AG08396 (cell line): ENCODE data around the gene BCAM.
A peak's percentile ranks its signal among the peaks of the same experiment; 100 is the strongest.
"Not testable (repeated sequence)": the region's sequence is repeated elsewhere in the genome, so short reads cannot be mapped to it uniquely, and the experiment has no call there.

Experiments
- DNase-seq: peaks from one replicate; pipeline ENCODE4 v3.0.0; 2012; ENCODE audit warnings: low spot score, mixed read lengths

BCAM gene

GRCh38 chr19:44848812-44849447 is 40.0 kb downstream of the BCAM start:
- DNase-seq = no peak

DNA sequence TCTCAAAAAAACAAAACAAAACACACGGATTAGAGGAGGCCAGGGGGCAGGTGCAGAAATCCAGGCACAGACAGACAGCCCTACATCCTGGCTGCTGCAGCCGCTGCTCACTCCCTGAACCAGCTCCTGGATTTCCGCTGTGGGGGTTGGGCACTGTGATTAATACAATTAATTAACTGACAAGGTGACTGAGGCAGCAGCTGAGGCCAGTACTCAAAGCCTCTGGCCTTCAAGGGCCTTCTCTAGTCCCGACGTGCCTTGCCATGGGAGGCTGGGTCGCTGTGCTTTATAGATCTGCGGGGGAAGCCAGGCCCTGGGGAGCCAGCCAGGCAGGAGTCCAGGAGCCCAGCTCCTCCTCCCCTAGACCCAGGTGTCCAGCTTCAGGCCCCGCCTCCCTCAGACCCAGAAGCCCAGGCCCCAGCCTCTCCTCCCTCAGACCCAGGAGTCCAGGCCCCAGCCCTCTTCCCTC is 41.8 kb downstream of the BCAM start:
- no peak for DNase-seq

GRCh38 chr19:44851427-44851826 is 42.5 kb downstream of the BCAM start:
- no peak for DNase-seq

DNA sequence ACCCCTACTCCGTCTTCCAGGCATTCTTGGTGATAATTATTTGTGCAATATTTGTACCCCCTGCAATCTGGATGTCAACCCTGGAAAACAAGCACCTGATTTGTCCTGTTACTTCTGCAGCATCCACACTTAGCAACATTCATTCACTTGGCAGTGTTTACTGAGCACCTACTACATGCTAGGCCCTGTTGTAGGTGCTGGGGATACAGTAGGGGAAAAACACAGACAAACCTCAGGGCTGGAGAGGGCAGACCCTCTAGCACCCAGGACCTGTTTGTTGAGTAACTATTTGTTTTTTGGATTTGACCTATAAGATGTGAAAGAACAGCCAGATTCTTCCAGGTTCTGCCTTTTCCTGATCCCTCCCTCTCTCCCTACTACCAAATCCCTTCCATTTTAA is 46.7 kb downstream of the BCAM start:
- DNase-seq = no peak

DNA sequence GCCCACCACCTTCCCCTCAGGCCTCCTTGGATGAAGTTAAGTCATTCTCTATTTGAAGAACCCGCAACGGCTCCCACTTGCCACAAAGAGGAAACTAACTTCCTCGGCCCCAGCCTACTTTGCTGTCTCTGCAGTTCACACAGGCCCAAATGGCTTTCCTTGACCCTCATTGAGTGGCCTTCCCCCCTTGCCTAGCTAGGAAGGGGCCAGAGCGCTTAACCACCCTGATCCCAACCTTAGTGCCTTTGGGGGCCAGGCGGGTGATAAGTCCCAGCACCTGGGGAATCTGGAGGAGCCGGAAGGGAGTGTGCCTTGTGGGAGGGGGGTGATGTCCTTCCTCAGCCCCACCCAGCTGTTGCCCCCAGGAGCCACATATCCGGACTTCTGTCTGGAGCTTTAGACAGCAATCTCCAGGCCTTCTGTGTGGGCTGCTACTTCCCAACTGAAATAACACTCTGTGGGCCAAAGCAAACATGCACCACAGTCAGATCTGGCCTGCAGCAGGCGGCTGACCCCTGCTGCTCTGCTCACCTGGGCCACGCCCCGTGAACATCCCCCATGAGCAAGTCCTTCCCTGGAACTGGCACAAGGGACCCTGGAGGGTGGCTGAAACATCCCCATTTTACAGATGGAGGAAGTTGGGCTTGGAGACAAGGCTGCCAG is 47.6 kb downstream of the BCAM start:
- DNase-seq = no peak

GRCh38 chr19:44857837-44858236 is 48.9 kb downstream of the BCAM start:
- no peak for DNase-seq

DNA sequence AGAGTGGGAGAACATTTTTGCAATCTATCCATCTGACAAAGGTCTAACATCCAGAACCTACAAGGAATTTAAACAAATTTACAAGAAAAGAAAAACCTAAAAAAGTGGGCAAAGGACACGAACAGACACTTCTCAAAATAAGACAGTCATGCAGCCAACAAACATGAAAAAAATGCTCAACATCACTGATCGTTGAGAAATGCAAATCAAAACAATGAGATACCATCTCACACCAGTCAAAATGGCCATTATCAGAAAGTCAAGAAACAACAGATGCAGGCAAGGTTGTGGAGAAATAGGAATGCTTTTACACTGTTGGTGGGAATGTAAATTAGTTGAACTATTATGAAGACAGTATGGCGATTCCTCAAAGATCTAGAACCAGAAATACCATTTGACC is 52.7 kb downstream of the BCAM start:
- DNase-seq = not testable (repeated sequence)

DNA sequence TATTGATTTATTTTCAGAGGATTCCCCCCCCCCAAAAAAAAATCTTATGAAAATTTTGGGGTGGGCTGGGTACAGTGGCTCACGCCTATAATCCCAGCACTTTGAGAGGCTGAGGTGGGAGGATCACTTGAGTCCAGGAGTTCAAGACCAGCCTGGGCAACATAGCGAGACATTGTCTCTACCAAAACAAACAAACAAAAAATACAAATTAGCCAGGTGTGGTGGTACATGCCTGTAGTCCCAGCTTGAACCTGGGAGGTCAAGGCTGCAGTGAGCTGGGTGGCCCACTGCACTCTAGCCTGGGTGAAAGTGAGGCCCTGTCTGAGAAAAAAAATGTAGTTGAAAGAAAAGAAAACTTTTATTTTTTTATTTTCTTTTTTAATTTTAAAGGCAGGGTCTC is 55.1 kb downstream of the BCAM start:
- no peak for DNase-seq

DNA sequence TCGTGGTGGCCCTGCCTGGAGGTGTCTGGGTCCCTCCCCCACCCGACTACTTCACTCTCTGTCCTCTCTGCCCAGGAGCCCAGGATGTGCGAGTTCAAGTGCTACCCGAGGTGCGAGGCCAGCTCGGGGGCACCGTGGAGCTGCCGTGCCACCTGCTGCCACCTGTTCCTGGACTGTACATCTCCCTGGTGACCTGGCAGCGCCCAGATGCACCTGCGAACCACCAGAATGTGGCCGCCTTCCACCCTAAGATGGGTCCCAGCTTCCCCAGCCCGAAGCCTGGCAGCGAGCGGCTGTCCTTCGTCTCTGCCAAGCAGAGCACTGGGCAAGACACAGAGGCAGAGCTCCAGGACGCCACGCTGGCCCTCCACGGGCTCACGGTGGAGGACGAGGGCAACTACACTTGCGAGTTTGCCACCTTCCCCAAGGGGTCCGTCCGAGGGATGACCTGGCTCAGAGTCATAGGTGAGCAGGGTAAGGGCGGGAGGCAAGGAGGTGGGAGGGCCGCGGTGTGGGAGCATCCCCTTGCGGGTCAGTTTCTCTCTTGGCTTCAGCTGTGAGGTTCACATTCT is 56.4 kb downstream of the BCAM start:
- DNase-seq = no peak

GRCh38 chr19:44866664-44867063 is 57.8 kb downstream of the BCAM start:
- DNase-seq = no peak

GRCh38 chr19:44867578-44867977 is 58.7 kb downstream of the BCAM start:
- DNase-seq = no peak

DNA sequence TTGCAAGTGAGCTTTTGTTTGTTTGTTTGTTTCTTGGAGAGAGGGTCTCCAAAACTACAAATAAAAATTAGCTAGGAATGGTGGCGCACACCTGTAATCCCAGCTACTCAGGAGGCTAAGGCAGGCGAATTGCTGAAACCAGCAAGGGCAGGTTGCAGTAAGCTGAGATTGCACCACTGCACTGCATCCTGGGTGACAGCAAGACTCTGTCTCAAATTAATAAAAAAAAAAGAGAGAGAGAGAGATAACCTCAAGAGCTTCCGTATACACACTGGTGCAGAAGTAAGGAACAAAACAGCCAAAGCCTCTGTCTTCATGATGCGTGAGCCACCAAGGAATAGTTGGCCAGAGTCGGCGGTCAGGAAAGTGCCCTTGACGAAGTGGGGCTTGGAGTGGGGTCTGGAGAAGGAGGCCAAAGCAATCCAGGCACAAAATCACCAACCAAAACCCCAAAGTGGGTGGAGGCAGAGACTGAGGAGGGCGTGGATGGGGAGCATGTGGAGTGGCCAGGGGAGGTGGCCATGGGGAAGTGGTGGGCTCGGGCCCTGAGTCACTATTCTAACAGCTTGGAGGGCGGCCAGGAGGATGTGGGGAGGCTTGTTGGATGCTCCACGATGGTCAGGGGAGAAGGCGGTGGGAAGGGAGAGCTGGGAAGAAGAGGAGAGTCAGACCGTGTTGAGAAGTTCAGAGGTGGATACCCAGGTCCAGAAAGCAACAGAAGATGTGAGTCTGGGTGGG is 61.0 kb downstream of the BCAM start:
- peak; percentile 46 for DNase-seq
